Fibroblast of pulmonary artery (primary cell): ENCODE results near the gene RAB6A.
"Not testable (repeated sequence)": the region's sequence is repeated elsewhere in the genome, so short reads cannot be mapped to it uniquely, and the experiment has no call there.

Experiments
- DNase-seq: peaks from one replicate; pipeline ENCODE4 v3.0.0-alpha.2; 2010; ENCODE audit warnings: low read depth
- H3K4me3 ChIP-seq: replicated peaks from 2 replicates; pipeline ENCODE4 v1.5.1; 2011; ENCODE audit warnings: low read depth, mild to moderate bottlenecking, control low read depth, low read length, moderate library complexity
- TF ChIP-seq, protein P1 (sequence below): IDR thresholded peaks from 2 replicates; pipeline ENCODE4 v1.5.1; 2011; ENCODE audit warnings: mild to moderate bottlenecking, control low read depth, low read length, inconsistent platforms; ENCODE audit errors: missing control alignments

RAB6A gene

DNA sequence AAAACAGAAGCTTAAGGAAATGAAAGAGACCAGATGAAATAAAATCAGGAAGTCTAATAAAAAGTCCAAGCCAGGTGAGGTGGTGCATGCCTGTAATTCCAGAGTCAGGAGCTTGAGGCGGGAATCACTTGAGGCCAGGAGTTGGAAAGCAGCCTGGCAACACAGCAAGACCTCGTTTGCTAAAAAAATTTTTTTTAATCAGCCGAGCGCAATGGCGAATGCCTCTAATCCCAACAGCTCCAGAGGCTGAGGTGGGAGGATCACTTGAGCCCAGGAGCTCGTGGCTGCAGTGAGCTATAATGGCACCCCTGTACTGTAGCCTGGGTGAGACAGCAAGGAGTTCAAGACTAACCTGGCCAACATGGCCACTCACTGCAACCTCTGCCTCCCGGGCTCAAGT is 8.0 kb downstream of the RAB6A start:
- TF ChIP-seq, protein P1, sequence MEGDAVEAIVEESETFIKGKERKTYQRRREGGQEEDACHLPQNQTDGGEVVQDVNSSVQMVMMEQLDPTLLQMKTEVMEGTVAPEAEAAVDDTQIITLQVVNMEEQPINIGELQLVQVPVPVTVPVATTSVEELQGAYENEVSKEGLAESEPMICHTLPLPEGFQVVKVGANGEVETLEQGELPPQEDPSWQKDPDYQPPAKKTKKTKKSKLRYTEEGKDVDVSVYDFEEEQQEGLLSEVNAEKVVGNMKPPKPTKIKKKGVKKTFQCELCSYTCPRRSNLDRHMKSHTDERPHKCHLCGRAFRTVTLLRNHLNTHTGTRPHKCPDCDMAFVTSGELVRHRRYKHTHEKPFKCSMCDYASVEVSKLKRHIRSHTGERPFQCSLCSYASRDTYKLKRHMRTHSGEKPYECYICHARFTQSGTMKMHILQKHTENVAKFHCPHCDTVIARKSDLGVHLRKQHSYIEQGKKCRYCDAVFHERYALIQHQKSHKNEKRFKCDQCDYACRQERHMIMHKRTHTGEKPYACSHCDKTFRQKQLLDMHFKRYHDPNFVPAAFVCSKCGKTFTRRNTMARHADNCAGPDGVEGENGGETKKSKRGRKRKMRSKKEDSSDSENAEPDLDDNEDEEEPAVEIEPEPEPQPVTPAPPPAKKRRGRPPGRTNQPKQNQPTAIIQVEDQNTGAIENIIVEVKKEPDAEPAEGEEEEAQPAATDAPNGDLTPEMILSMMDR = no peak
- DNase-seq = no peak

DNA sequence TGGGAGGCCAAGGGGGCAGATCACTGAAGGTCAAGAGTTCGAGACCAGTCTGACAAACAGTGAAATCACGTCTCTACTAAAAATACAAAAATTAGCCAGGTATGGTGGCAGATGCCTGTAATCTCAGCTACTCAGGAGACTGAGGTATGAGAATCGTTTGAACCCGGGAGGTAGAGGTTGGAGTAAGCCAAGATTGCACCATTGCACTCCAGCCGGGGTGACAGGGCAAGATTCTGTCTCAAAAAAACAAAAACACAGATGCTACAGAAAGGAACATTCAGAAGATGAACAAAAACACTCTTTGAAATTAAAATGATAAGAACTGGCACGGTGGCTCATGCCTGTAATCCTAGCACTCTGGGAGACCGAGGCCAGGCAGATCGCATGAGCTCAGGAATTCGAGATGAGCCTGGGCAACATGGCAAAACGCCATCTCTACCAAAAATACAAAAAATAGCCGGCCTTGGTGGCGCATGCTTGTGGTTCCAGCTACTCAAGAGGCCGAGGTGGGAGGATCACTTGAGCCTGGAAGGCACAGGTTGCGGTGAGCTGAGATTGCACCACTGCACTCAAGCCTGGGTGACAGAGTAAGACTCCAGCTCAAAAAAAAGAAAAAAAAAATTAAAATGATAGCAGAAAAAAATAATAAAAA is 8.5 kb downstream of the RAB6A start:
- DNase-seq = no peak
- H3K4me3 ChIP-seq = no peak overlapping the region
- TF ChIP-seq, protein P1 = no peak

More for the DNA sequence above, 8.0 kb downstream of the RAB6A start:
- H3K4me3 ChIP-seq = no peak overlapping the region

DNA sequence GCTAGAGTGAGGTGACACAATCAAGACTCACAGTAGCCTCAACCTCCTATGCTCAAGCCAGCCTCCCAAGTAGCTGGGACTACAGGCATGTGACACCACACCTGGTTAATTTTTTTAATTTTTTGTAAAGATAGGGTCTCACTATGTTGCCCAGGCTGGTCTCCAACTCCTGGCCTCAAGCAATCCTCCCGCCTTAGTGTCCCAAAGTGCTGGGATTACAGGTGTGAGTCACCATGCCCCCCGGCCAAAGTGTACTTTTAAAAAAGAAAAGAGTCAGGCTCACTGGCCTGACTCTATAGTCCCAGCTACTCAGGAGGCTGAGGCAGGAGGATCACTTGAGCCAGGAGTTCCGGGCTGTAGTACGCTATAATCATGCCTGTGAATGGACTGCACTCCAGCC is 10.0 kb downstream of the RAB6A start:
- not testable (repeated sequence) for H3K4me3 ChIP-seq, DNase-seq

DNA sequence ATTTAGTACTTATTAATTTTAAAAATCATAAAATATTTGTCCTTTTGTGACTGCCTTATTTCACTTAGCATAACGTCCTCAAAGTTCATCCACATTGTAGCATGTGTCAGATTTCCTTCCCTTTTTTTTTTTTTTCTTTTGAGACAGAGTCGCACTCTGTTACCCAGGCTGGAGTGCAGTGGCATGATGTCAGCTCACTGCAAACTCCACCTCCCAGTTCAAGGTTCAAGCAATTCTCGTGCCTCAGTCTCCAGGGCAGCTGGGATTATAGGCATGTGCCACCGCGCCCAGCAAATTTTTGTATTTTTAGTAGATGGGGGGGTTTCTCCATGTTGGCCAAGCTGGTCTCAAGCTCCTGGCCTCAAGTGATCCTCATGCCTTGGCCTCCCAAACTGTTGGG is 10.6 kb downstream of the RAB6A start:
- H3K4me3 ChIP-seq = no peak overlapping the region
- TF ChIP-seq, protein P1 = no peak
- no peak for DNase-seq

DNA sequence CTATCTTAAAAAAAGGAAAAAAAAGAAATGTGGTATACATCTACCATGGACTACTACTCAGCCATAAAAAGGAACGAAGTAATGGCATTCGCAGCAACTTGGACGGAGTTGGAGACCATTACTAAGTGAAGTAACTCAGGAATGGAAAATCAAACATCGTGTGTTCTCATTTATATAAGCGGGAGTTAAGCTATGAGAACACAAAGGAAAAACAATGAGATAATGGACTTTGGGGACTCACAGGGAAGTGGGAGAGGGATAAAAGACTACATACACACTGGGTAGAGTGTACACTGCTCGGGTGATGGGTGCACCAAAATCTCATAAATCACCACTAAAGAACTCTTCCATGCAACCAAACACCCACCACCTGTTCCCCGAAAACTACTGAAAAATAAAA is 11.8 kb downstream of the RAB6A start:
- TF ChIP-seq, protein P1 = no peak
- no peak for DNase-seq
- H3K4me3 ChIP-seq = no peak overlapping the region

DNA sequence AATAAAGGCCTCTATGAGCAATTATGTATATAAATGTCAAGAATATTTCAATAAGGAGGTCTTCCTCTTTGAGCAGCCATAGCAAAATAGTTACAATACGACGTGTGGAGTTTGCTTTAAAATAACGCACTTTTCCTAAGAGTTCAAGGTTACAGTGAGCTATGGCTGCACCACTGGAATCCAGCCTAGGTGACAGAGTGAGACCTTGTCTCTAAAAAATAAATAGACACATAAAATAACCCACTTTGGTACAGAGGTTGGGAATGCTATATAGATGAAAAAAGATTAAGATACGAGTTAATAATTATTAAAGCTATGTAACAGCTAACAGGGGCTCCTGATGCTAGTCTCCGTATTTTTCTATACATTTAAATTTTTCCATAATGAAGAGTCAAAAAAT is 12.6 kb downstream of the RAB6A start:
- DNase-seq = no peak
- H3K4me3 ChIP-seq = no peak overlapping the region
- TF ChIP-seq, protein P1 = no peak

DNA sequence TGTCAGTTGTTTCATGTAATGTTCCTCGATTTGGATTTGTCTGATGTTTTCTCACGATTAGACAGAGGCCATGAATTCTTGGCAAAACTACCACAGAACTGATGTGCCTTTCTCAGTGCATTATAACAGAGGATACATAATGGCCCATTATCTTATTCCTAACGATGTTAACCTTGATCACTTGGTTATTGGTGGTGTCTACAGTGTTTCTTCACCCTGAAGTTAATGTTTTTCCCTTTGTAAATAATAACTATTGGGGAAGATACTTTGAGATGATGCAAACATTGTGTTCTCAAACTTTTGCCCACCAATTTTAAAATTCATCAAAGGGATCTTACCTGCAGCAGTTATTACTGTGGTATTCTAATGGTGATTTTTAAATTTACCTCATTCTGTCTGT is 13.1 kb downstream of the RAB6A start:
- TF ChIP-seq, protein P1 = no peak
- no peak overlapping the region for H3K4me3 ChIP-seq
- no peak for DNase-seq

DNA sequence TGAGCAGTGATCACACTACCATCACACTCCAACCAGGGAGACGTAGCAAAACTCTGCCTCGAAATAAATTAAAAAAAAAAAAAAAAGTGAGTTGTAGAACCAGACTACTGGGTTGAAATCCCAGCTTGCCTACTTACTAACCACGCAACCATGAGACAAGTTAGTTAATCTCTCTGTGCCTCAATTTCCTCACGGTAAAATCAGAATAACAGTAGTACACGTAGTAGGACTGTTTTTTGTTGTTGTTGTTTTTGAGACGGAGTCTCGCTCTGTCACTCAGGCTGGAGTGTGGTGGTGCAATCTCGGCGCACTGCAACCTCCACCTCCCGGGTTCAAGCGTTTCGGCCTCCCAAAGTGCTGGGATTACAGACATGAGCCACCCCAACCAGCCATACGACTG is 14.2 kb downstream of the RAB6A start:
- DNase-seq = no peak
- TF ChIP-seq, protein P1 = no peak
- H3K4me3 ChIP-seq = no peak overlapping the region
